ENCODE data around the gene KIF4B. TPM values are rescaled to one million over a fixed set of nuclear protein-coding genes. Genes with fewer than 3 reads are reported as not detected.
A peak's percentile ranks its signal among the peaks of the same experiment; 100 is the strongest.
"Not testable (repeated sequence)": the region's sequence is repeated elsewhere in the genome, so short reads cannot be mapped to it uniquely, and the experiment has no call there.

KIF4B gene
- under 1 TPM; 0.17 to 0.28 (median 0.22) TPM for polyA plus RNA-seq (ENCODE audit: insufficient read length in 4 of 4)

GRCh38 chr5:155013526-155013925 is at the start of gene KIF4B:
Gene KIF4B (plus strand): TSS chr5:155013755. CDS start chr5:155013860, 105 bp downstream.
- DNase-seq (ENCODE audit: low read depth in 4 of 4, low spot score in 3 of 4): no peak

DNA sequence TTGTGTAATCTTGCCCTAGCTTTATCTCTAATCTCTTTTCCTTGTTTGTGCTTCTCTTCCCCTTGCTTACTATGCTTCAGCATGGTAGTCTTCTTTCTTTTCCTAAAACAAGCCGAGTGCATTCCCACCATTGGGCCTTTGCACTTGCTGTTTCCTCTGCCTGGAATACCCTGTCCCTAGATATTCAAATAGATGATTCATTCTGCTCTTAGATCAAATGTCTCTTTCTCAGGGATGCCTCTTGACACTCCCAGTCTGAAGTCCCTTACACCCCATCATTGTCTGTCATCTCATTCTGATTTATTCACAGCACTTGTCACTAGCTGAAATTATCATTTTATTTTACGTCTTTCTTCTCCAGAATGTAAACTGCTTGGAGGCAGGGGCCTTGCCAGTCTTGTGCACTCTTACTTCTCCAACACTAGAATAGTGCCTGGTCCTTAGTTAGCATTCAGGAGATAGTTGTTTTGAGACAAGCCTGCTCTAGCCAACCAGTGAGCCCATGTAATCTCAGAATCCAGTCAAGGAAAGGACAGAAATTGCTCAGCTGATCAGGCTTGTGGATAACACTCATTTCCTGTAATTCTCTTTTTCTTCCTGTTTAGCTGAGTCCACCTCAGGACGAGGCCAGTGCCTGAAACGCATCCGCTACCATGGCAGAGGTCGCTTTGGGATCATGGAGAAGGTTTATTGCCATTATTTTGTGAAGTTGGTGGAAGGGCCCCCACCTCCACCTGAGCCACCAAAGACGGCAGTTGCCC is 47.3 kb upstream of the KIF4B start:
- no peak for DNase-seq (ENCODE audit: low read depth in 4 of 4, low spot score in 3 of 4)

DNA sequence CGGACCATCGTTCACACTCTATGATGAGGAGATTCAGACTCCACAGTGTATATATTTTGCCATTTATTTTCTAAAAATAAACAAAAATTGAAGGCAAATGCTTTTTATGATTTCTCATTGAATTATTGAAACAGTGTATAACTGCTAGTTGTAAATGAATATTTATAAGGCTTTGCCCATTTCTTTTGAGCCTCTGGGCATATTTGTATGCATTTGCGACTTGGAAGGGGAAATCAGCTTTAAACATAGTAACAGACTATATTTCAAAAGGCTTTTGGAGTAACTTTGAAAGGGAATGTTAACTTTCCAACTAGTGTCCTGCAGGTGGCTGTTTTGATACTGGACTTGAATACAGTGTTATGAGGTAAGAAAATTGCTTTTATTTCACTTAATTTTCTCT is 46.7 kb upstream of the KIF4B start:
- no peak for DNase-seq (ENCODE audit: low read depth in 4 of 4, low spot score in 3 of 4)

DNA sequence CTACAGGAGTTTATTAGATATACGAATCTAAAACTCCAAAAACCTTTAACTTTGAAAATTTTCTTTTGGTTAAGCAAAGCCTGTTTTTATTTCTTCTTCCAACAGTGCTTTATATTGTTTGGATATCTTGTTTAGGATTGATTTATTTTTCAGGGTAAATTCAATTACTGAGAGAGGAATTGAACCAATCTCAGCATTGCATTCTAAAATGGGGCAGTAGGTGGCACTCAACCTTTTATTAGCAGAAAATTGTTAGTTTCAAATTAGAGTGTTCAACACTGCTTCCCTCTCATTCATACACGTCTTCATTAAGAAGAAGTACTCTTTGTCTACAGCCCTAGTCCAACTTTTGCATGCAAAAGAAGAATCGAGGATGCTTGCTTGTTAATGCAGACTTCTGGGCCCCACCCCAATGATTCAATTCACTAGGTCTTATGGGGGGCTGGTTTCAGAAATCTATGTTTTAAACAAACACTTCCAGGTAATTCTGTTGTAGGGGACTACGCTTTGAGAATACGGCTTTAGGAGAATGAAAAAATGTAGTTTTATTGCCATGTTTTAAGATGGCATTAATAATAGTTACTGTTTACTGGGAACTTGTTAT is 46.0 kb upstream of the KIF4B start:
- DNase-seq (ENCODE audit: low read depth in 4 of 4, low spot score in 3 of 4): no peak

DNA sequence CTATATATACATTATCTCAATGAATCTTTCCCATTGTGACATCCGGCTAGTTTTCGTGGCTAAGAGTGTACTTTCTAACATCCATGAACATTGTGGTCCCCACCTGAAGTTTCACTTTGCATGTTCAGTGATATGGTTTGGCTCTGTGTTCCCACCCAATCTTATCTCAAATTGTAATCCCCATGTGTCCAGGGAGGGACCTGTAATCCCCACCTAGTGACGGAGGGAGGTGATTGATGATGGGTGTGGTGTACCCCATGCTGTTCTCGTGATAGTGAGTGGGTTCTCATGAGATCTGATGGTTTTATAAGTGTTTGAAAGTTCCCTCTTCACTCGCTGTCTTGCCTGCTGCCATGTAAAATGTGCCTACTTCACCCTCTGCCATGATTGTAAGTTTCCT is 44.6 kb upstream of the KIF4B start:
- no peak for DNase-seq (ENCODE audit: low read depth in 4 of 4, low spot score in 3 of 4)

DNA sequence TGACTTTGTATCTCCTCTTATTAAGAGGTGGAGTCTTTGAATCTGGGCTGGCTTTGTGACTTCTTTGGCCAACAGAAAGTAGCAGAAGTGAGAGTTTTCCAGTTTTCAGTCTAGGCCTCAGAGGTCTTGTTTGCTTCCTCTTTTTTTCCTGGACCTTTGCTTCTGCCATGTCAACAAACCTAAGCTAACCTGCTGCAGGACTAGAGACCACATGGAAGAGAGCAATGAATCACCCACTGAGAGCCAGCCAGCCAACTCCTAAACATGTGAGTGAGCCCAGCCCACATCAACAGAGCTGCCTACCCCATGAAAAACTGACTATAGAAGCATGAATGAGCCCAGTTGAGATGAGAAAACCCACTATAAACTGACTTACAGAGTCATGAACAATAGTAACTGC is 42.8 kb upstream of the KIF4B start:
- DNase-seq (ENCODE audit: low read depth in 4 of 4, low spot score in 3 of 4): no peak

GRCh38 chr5:154971501-154971900 is 42.1 kb upstream of the KIF4B start:
- DNase-seq (ENCODE audit: low read depth in 4 of 4, low spot score in 3 of 4): no peak

DNA sequence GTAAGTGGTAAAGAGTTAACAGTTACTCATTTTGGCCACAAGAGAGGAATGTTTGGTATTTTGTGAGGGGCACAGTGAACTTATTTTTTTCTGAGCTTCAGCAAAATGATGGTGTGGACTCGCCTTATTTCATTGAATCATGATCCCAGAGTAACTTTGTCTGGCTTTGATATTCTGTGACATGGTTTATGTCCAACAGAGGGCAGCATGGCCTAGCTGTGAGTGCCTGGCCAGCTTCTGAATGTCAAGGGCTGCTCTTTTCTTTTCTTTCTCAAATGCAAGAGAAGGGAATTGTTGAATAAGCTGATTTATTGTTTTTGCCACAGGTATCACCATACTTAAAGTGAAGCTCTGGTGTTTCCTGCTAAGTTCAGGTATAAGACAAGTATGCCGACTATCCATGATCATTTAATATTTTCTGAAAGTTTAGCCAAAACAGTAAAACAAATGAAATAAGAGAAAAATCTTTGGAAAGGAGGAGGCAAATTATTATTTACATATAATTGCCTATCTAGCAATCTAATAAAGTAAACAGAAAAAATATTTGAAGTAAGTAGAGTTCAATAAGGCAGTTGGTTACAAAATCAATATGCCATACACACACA is 41.0 kb upstream of the KIF4B start:
- peak in 1 of 4 donors; percentile 12 for DNase-seq (ENCODE audit: low read depth in 4 of 4, low spot score in 3 of 4)

GRCh38 chr5:154976082-154976481 is 37.5 kb upstream of the KIF4B start:
- DNase-seq (ENCODE audit: low read depth in 4 of 4, low spot score in 3 of 4): not testable (repeated sequence)

- DNase-seq (ENCODE audit: low read depth in 4 of 4, low spot score in 3 of 4): no peak
Observed at GRCh38 chr5:154977409-154977808, 36.1 kb upstream of the KIF4B start.

DNA sequence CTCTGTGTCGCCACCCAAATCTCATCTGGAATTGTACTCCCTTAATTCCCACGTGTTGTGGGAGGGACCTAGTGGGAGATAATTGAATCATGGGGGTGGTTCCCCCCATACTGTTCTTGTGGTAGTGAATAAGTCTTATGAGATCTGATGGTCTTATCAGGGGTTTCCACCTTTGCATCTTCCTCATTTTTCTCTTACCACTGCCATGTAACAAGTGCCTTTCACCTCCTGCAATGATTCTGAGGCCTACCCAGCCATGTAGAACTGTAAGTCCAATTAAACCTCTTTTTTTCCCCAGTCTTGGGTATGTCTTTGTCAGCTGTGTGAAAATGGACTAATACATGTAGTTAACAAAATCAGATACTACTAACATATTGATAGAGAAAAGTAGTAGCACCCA is 35.3 kb upstream of the KIF4B start:
- not testable (repeated sequence) for DNase-seq (ENCODE audit: low read depth in 4 of 4, low spot score in 3 of 4)

GRCh38 chr5:154984946-154985516 is 28.5 kb upstream of the KIF4B start:
- DNase-seq (ENCODE audit: low read depth in 4 of 4, low spot score in 3 of 4): no peak

GRCh38 chr5:154986151-154986550 is 27.4 kb upstream of the KIF4B start:
- no peak for DNase-seq (ENCODE audit: low read depth in 4 of 4, low spot score in 3 of 4)

DNA sequence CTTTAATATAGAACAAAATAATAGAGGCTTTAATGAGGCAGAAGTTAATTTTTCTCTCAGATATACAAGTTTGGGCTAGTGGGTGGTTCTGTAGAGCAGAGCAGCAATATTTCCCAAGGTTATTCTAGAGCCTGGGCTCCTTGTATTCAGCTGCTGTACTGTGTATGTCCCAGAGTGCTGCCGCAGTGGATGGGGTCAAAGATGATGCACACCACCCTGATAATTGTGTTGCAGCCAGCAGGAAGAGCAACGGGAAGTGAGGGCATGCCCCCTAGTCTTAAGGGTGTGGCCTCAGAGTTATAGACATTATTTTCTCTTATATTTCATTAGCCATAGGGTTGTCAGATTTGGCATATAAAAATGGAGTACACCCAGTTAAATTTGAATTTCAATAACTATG is 23.9 kb upstream of the KIF4B start:
- DNase-seq (ENCODE audit: low read depth in 4 of 4, low spot score in 3 of 4): no peak

DNA sequence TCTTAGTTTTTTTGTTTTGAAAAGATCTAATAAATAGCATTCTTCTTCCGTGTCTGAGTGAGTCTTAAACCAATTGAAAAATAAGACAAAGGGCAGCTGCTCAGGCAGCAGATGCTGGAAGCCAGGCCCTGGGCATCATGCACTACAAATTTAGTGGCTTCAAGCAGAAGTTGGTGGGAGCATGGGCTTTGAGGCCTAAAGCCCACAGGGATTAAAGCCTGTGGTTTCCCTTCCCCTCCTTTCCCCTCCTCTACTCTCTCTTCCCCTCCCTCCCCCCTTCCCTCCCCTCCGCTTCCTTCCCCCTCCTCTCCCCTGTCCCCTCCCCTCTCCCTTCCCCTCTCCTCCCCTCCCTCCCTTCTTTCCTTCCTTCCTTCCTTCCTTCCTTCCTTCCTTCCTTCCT is 20.1 kb upstream of the KIF4B start:
- no peak for DNase-seq (ENCODE audit: low read depth in 4 of 4, low spot score in 3 of 4)

DNA sequence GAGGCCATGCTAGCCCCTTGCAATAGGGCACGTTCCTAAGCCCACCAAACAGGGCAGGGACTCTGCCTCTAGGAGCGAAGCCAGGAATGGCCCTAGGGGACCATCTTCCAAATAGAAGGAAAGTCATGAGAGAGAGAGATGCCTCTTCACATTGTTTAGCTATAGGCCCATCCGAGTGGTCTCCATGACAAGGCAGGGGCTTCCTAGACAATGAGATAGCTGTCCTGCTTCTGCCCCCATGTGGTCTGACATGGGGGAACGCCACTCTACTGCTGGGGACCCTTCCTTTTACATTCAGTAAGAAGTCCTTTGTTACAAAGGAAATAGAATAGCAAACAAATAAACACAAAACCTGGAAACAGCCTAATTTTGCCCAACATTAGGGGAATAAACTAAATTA is 17.9 kb upstream of the KIF4B start:
- DNase-seq (ENCODE audit: low read depth in 4 of 4, low spot score in 3 of 4): no peak

- no peak for DNase-seq (ENCODE audit: low read depth in 4 of 4, low spot score in 3 of 4)
Observed at GRCh38 chr5:154997746-154998145, 15.8 kb upstream of the KIF4B start.

DNA sequence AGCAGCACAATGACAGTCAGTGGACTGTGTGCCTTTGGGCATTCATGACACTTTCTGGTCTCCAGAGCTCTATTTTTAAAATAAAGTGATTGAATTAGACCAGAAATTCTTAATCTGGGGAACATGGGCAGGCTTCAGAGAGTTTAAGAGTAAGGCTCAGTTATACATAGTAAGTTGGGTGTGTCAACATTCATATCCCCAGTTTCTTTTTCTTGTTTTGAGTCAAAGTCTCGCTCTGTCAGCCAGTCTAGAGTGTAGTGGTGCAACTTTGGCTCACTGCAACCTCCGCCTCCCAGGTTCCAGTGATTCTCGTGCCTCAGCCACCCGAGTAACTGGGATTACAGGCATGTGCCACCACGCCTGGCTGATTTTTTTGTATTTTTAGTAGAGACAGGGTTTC is 13.7 kb upstream of the KIF4B start:
- DNase-seq (ENCODE audit: low read depth in 4 of 4, low spot score in 3 of 4): no peak

DNA sequence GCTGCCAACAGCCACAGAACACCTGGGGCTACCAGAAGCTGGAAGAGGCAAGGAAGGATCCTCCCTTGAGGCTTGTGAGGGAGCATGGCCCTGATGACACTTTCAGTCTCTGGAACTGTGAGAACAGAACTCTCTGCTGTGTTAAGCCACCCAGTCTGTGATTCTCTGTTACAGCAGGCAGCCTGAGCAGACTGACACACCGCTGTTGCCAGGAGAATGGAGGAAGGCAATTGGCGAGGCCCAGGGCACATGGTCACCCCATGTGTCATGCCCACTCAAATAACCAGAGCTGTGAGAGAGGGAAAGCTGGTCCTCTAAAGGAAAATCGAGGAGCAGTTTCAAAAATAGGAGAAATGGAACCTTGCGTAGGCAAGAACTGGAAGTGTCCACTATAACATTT is 12.0 kb upstream of the KIF4B start:
- no peak for DNase-seq (ENCODE audit: low read depth in 4 of 4, low spot score in 3 of 4)

DNA sequence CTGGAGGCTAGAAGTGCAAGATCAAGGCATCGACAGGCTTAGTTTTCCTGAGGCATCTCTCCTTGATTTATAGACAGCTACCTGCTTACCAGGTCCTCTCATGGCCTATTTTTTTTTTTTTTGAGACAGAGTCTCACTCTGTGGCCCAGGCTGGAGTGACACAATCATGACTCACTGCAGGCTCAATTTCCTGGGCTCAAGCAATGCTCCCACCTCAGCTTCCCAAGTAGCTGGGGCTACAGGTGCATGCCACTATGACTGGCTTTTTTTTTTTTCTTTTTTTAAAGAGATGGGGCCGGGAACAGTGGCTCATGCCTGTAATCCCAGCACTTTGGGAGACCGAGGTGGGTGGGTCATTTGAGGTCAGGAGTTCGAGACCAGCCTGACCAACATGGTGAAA is 10.8 kb upstream of the KIF4B start:
- not testable (repeated sequence) for DNase-seq (ENCODE audit: low read depth in 4 of 4, low spot score in 3 of 4)

- DNase-seq (ENCODE audit: low read depth in 4 of 4, low spot score in 3 of 4): no peak
Observed at GRCh38 chr5:155004138-155004744, 9.3 kb upstream of the KIF4B start.

Data from right renal pelvis (tissue), 4 donors.